SU-DHL-6 (cell line): ENCODE measurements around the gene NKD1.

Experiments used
- EZH2phosphoT487 ChIP-seq: fragments of 200-600 bp; sonication (generic), shearing (Covaris generic); conservative IDR thresholded peaks from 2 replicates; pipeline ENCODE4 v1.6.1; 2018; ENCODE audit warnings: mild to moderate bottlenecking, antibody characterized with exemption, low read length, moderate library complexity, mixed read lengths
- TF ChIP-seq, protein P1 (sequence below): fragments of 200-600 bp; sonication (generic); IDR thresholded peaks from one replicate; pipeline ENCODE4 v1.5.1; 2017; ENCODE audit warnings: antibody characterized with exemption, mild to moderate bottlenecking, low read length, moderate library complexity; ENCODE audit not compliant: insufficient read depth, poor library complexity, severe bottlenecking

DNA sequence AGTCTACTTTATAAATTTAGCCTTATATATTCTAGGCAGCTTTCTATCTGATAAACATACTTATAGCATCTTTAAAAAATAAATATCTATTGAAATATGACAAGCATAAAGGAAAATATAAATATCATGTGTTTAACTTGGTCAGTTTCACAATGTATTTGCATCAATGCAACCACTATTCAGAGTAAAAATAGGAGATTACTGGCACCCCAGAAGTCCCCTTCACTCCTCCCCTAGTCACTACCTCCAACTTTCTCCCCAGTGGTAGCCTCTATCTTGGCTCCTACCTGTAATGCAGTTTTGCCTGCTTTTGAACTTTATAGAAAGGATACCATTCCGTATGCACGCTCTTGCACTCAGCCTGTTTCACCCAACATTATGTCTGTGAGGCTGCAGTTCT lies 142.0 kb downstream of the NKD1 start:
- TF ChIP-seq, protein P1, sequence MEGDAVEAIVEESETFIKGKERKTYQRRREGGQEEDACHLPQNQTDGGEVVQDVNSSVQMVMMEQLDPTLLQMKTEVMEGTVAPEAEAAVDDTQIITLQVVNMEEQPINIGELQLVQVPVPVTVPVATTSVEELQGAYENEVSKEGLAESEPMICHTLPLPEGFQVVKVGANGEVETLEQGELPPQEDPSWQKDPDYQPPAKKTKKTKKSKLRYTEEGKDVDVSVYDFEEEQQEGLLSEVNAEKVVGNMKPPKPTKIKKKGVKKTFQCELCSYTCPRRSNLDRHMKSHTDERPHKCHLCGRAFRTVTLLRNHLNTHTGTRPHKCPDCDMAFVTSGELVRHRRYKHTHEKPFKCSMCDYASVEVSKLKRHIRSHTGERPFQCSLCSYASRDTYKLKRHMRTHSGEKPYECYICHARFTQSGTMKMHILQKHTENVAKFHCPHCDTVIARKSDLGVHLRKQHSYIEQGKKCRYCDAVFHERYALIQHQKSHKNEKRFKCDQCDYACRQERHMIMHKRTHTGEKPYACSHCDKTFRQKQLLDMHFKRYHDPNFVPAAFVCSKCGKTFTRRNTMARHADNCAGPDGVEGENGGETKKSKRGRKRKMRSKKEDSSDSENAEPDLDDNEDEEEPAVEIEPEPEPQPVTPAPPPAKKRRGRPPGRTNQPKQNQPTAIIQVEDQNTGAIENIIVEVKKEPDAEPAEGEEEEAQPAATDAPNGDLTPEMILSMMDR = no peak
- TF ChIP-seq EZH2phosphoT487 = no peak
